Sciatic nerve (tissue), 2 donors: ENCODE data around the gene ZNF324B. TPM values are rescaled to one million over a fixed set of nuclear protein-coding genes. Genes with fewer than 3 reads are reported as not detected.
A peak's percentile ranks its signal among the peaks of the same experiment; 100 is the strongest.
"Not testable (repeated sequence)": the region's sequence is repeated elsewhere in the genome, so short reads cannot be mapped to it uniquely, and the experiment has no call there.

Experiments
- ATAC-seq: fragments of 200-7000 bp; cut with Tn5 transposase; one replicate; pipeline ENCODE4 v1.9.1; 2020; ENCODE audit warnings: mild to moderate bottlenecking, moderate library complexity
- DNase-seq: peaks from one replicate; pipeline ENCODE4 v3.0.0-alpha.2; 2020; ENCODE audit warnings: low spot score
- intact Hi-C: fragments of 100-400 bp; cut with DNase I; formaldehyde crosslinking; loops from one replicate; pipeline ENCODE4 v1.14.2; 2022
- total RNA-seq: library from RNA; stranded (reverse); fragmentation: NEBNext Ultra II Directional; extraction: Animal tissue kit (Norgen Biotek cat#: 25700); gene quantifications from one replicate; pipeline ENCODE4 v1.2.1, GENCODE V29; 2021
- donor health status: DM: no; HTN: no; CAD: no.
- donor health status: DM: no; HTN: no; CAD: no.

ZNF324B gene
- total RNA-seq, 1 donor from 2014 or later: 7.5 TPM

DNA sequence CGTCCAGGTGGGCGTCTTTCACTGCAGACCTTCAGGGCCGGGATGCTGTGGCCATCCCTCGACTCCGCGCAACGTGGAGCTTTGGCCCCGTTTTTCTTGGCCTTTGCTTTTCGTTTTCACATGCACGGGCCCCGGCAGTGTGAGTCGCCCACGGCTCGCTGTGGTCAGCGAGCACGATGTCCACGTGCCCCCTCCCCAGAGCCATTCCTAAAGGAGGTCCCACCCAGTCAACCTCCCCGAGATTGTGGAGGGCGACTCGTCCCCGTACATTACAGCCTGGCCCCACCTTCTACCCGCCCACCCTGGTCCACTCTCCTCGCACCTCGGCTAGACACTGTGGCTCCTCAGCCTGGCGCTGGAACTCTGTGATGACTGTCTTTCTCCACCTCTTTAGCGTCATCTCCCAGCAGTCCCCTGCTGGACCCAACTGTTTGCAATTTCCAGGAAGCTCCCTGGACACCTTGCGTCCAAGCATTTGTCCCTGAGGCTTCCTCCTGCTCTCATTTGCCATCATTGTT is 25.1 kb downstream of the ZNF324B start:
- ATAC-seq (peak; percentile 17), DNase-seq (no peak)
- intact Hi-C loops: no loop called here

DNA sequence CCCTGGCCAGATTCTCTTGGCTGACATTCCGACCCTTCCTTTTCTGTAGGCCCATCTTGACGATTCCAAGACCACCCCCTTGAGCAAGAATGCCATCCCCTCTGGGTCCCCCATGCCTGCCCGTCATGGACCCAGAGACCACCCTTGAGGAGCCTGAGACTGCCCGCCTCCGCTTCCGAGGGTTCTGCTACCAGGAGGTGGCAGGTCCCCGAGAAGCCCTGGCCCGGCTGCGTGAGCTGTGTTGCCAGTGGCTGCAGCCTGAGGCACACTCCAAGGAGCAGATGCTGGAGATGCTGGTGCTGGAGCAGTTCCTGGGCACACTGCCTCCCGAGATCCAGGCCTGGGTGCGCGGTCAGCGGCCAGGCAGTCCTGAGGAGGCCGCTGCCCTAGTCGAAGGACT is 25.7 kb downstream of the ZNF324B start:
- no peak for ATAC-seq
- intact Hi-C loops: no loop called here
- DNase-seq: no peak

DNA sequence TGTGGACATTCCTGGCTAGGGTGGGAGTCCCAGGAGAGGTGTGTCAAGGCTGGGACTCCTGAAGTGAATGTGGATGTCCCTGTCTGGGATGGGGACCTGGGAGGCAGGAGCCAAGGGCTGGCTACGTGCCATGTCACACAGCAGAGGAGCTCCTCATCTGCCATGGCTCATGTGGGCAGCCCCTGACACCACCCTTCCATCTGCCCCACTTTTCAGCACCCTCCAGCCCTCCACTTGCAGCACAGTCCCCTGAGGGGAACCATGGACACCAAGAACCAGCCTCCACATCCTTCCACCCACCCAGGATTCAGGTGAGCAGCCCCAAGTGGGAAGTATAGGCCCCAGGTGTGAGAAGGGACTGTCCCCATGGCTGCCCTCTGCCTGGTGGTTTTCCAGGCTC is 26.4 kb downstream of the ZNF324B start:
- ATAC-seq: no peak
- intact Hi-C loops: no loop called here
- no peak for DNase-seq

DNA sequence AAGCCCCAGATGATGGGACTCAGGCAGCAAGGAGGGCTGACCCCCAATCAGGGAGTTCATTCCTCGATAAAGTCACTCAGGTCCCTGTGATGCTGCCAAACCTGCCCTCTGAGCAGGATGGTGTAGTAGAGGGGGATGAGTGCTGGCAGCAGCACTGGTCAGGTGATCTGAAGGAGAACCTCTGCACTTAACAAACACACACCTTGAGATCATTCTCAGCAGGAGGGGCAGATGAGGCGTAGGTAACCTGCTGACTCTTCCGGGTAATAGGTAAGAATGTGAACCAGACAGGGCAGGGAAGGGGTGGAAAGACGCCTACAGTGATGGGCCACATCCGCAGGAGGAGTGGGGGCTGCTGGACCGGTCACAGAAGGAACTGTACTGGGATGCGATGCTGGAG is 27.9 kb downstream of the ZNF324B start:
- ATAC-seq (no peak), DNase-seq (no peak)
- intact Hi-C loops: no loop called here

DNA sequence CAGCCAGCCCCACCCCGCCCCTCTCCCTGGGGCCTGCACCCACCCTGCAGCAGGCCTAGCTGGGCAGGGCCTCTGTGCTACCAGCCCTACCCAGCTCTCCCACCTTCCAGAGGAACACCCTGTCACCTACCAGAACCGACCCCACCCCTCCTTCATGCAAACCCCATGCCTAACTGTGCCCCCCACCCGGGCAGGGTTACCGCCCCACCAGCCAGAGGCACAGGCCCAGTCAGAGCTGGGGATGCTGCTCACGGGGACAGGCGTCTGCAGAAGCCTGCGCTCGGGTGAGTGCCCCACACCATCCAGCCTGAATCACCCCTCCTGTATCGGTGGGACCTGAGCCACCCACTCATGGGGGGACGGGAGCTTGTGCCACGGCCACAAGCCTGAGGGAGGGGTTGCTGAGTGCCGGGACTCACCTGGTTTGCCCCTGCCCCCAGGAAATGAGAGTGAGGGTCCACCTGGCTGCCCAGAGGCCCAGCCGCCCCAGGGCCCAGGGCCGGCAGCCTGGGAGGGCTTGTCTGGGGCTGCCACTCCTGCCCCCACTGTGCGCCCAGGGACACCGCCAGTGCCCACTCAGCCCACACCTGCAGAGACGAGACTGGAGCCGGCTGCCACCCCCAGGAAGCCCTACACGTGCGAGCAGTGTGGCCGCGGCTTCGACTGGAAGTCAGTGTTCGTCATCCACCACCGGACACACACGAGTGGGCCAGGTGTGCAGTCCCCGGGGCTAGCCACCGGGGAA is 28.5 kb downstream of the ZNF324B start:
- DNase-seq (no peak), ATAC-seq (no peak)
- intact Hi-C loops: no loop called here

DNA sequence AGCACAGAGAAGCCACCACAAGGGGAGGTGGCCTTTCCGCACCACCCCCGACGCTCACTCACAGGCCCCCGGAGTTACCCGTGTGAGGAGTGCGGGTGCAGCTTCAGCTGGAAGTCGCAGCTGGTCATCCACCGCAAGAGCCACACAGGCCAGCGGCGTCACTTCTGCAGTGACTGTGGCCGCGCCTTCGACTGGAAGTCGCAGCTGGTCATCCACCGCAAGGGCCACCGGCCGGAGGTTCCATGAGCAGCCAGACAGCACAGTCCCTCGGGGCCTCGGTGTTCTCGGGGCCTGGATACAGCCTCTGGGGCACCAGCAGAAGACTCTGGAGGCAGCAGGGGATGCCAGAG is 29.0 kb downstream of the ZNF324B start:
- intact Hi-C loops: no loop called here
- ATAC-seq: no peak
- DNase-seq: no peak

DNA sequence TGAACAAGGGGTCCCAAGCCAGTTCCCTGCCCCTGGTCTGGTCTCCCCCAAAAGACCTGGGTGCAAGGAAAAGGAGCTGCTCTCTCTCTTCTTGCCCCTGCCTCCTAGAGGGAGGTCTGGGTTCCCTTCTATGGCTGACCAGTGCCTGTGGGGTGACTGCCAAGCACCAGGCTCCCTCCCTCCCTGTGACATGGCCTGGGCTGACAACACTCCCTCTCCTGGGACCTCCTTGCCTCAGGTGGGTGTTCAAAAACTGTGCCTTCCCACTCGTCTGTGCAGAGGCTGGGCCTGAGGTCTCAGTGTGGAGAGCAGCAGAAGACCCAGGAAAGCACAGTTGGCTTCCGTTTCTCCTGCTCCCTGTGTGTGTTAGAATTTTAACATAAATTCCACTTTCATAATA is 29.4 kb downstream of the ZNF324B start:
- ATAC-seq (no peak), DNase-seq (no peak)
- intact Hi-C loops: no loop called here

DNA sequence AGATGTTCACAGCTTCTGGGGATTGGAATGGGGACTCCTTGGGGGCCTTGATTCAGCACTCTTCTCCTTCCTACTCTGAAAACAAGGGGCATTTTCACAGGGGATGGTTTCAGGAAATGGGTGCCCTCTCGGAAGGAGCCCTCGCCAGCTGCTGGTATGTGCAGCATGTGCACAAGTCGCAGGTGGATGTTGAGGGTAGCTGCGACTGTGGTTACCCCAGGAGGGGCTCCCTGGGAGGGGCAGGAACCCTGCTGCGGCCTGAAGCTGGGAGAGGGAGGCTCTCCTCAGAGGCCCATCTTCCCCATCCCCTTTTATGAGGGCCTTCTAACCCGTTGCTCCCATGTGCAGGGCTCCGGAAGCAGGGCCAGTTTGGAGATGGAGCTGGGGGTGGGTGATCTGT is 30.9 kb downstream of the ZNF324B start:
- ATAC-seq: no peak
- intact Hi-C loops: no loop called here
- no peak for DNase-seq

DNA sequence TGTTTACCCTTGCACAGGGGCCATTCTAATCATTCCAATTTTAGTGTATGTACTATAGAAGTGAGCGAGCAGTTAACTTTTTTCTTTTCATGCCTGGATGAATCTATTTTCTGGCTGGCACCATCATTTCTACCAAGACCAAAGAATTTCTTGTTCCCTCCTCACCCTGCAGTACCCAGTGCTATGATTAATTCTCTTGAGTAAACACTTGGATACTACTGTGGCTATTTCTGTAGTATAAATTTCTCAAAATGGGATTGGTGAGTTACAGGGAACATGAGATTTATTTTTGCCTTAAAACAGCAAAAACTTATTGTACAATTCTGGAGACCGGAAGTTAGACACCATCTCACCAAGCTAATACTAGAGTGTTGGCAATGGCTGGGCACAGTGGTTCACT is 32.4 kb downstream of the ZNF324B start:
- intact Hi-C loops: no loop called here
- ATAC-seq: no peak
- no peak for DNase-seq

DNA sequence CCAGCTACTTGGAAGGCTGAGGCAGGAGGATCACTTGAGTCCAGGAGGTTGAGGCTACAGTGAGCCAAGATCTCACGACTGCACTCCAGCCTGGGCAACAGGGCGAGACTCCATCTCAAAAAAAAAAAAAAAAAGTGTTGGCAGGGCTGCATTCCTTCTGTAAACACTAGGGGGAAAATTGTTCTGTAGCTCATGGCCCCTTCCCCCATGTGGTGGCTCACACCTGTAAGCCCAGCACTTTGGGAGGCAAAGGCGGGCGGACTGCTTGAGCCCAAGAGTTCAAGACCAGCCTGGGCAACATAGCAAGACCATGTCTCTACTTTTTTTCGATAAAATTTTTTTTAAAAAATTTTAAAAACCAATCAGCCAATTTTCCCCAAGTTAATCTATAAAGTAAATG is 32.9 kb downstream of the ZNF324B start:
- intact Hi-C loops, DNase-seq, ATAC-seq: not testable (repeated sequence)

DNA sequence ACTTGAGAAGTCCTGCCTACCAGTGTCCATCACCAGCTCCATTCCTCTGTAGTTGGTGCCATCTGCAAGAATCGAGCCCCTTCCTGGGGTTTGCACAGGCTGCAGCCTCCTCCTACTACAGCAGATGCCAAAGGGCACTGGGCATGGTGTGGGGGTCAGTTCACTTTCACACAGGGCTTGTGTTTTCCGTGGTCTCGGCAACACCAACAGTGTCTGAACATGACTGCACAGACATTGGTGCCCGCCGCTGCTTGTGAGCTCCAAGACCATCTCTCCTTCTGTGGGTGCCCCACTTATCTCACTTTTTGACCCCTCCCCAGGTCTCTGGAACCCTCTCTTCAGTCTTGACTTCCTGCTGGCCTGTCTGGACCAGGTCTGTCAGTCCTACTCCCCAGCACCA is 40.0 kb downstream of the ZNF324B start:
- ATAC-seq (no peak), DNase-seq (no peak)
- intact Hi-C loops: no loop called here

DNA sequence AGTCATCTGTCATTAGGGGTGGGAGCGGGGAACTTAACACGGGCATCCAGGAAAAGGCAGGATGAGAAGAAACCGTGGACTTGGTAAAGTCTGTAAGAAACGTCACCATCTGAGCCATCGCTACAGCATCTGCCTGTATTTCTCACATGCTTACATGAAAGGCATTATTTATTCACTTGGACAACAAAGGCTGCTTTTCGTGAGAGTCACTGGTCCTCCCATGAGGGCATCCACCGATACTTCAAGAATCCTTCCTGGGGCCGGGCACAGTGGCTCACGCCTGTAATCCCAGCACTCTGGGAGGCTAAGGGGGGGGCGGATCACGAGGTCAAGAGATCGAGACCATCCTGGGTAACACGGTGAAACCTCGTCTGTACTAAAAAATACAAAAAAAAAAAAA is 40.8 kb downstream of the ZNF324B start:
- no peak for ATAC-seq
- no peak for DNase-seq
- intact Hi-C loops: no loop called here

DNA sequence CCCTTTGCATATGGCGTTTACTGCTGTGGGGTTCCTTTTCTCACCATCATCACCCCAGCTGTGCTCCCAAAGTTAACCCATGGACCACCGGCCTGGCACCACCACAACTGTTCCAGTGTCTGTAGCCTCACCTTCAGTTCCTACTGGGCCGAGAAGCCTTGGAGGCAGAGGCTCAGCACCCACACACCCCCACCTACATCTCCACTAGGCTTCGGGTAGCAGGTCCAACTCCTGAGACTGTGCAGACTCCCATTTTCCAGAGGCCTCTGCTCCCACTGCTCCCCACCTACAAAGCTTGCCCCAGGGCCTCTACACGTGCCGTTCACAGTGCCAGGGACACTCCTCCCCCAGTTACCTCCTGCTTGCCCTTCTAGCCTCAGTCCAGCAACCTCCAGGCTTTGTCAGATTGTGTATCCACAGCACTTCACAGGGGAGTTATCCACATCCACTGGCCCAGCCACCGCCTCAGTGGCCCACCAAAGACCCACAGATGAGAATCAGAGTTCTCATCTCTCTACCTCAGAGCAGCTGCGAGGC is 46.3 kb downstream of the ZNF324B start:
- intact Hi-C loops: no loop called here
- ATAC-seq (no peak), DNase-seq (no peak)

DNA sequence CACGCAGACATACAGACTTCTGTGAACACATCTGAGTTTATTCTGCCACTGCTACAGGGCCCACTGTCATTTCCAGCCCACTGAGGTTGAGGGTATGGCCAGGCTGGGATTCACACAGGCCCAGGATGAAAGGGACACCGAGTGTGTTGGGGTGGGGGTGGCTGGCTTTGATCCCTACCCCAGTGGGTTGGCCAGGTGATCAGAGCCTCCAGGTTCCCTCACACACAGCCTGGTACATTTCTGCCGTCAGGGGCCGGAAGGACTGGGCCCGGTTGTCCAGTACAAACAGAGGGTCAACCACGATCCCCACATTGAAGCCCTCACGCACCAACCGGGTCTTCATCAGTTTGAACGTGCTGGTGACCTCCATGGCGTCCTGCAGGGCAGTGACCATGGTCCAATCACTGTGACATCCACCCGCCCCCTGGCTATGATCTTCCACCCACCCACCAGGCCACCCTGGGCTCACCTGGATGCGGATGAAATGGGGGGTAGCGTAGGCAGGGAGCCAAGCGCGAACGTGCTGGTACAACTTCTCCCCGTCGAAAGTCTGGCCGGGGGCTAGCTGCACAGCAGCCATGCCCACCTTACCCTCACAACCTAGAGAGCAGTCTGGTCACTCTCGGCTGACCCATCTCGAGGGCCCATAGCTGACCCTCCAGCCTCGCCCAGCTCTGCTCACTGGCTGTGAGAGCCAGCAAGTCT is 47.0 kb downstream of the ZNF324B start:
- DNase-seq: peak; percentile 77
- ATAC-seq: peak; percentile 35
- intact Hi-C loops: no loop called here

DNA sequence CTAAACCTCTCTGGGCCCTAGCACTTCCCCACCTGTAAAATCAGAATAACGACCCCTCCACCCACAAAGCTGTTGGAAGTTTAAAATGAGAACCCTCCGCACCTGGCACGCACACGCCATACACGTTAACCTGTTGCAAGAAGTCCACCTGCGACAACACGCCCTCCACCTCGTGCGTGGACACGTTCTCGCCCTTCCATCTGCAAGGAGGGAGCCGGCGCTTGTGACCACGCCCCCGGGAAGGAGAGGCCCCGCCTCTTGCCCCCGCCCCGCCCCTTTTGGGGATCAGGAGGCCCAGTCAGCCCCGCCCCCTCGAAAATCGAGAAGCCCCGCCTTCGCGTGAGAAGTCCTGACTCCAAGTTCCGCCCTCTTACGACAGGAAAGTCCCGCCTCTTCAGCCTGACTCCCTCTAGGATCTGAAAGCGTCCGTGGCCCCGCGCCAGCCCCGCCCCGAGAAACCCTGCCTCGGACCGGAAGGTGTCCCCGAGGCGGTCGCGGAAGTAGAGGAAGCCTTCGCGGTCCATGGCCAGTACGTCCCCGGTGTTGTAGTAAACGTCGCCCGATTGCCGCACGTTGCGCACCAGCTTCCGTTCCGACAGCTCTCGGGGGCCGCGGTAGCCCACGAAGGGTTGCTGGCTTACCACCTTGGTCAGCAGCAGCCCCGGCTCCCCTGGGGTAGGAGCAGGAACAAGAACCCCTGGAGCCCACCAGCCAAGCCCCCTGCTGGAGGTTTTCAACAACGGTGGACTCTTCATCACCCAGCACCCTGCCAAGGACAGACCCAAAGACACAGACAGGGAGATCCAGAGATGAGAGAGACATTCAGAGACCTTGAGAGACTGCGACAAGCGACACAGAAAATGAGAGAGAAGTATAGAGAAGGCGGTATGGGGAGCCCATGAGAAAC is 47.9 kb downstream of the ZNF324B start:
- ATAC-seq: peak; percentile 98
- peak; percentile 100 for DNase-seq
- intact Hi-C loops: no loop called here

DNA sequence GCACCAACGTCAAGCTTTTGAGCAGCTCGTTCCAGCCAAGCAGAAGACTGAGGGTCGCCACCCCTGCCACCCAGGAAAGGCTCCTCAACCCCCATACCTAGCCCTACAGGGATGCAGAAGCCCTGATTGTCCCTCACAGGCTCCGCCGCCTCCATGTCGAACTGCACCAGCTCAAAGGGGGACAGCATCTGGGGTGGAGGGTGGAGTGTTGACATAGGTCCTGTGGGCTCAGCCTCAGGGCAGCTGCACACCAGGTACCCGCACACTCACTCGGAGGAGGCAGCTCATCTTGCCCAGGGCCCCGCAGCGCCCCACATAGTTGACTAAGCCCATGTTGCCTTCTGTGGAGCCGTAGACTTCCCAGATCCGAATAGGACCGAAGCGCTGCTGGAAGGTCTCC is 48.8 kb downstream of the ZNF324B start:
- intact Hi-C loops: no loop called here
- ATAC-seq: no peak

More for the DNA sequence above, 48.8 kb downstream of the ZNF324B start:
- no peak for DNase-seq
